Umbilical cord (tissue), 2 donors: Measurements from ENCODE around the gene OR8B4. TPM values are rescaled to one million over a fixed set of nuclear protein-coding genes. Genes with fewer than 3 reads are reported as not detected.
"Not testable (repeated sequence)": the region's sequence is repeated elsewhere in the genome, so short reads cannot be mapped to it uniquely, and the experiment has no call there.

ENCODE experiments used
- DNase-seq: peaks from one replicate; pipeline ENCODE4 v3.0.0-alpha.2; 2015; ENCODE audit warnings: low spot score
- total RNA-seq: library from RNA; depleted of rRNA; stranded (reverse); fragments of >200 nt; gene quantifications from one replicate; pipeline ENCODE4 v1.2.3, GENCODE V29; 2014; ENCODE audit warnings: low replicate concordance; ENCODE audit not compliant: insufficient read depth

OR8B4 gene
- total RNA-seq, 1 donor from 2014 or later, result not detected

DNA sequence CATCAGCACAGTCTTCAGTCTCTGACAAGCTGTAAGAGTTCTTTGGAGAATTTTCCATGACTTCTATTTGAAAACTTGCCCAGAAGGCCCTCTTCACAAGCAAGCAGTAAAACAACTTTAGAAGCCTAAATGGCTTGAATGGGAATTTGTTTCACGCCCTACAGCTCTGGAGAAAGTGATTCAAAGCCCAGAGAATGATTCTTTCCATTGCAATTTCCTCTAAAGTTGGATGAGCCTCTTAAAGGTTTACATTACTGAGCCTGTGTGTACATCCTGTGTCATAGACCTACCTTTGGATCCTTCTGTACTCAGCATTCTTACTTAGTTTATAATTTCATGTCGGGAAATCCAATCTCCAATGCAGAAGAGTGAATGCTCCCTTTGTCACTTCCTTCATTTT, 19.1 kb downstream of the OR8B4 start:
- DNase-seq, result no peak

DNA sequence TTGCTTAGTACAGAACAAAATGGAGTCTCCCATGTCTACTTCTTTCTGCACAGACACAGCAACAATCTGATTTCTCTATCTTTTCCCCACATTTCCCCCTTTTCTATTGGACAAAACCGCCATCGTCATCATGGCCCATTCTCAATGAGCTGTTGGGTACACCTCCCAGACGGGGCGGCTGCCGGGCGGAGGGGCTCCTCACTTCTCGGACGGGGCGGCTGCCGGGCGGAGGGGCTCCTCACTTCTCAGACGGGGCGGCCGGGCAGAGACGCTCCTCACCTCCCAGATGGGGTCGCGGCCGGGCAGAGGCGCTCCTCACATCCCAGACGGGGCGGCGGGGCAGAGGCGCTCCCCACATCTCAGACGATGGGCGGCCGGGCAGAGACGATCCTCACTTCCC, 21.5 kb downstream of the OR8B4 start:
- not testable (repeated sequence) for DNase-seq

DNA sequence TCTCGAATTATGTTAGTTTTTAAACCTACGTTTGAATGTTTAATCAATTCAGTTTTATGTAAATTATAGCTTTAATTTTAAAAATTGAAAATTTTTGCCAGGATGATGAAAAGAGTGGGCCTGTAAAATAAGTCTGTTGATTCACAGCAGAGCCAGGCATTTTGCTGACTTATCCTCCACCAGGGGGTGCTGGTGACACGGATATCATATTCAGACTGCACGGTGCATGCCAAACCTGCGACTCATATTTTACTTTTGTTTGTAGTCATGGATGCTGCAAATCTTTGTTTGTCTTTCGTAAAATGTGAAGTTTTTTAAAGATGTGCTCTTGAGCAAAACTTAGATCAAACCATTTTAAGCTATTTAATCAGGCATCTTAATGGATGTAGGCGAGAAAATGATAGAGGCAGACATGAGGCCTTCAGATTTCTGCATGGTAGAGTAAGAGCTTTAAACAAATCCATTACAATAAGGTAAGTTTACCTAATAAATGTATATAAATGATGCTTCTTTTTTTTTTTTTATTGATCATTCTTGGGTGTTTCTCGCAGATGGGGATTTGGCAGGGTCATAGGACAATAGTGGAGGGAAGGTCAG, 22.2 kb downstream of the OR8B4 start:
- DNase-seq, result peak; percentile 52

DNA sequence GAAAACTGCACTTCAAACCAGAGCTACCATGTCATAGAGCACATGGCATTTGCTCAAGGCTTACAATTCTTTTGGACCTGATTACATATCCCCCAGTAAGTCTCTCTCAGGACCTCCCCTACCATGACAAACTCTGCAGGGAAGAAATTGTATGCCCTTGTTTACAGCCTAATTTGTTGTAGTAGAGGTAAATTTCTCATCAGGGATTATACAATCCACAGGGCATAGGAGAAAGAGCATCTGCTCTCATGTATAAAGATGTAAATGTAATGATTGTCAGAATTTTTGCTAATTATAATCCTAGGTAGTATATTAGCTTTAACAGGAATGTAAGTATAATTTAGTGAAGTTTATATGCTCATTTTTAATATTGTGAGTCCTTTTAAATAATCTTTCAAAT, 25.7 kb downstream of the OR8B4 start, which contains the start of gene OR8B3:
Gene OR8B3, minus strand, starts transcription at position 101 of the 400 bp plus-strand sequence. CDS start 1,673 bp downstream, outside the sequence.
- DNase-seq, result no peak

DNA sequence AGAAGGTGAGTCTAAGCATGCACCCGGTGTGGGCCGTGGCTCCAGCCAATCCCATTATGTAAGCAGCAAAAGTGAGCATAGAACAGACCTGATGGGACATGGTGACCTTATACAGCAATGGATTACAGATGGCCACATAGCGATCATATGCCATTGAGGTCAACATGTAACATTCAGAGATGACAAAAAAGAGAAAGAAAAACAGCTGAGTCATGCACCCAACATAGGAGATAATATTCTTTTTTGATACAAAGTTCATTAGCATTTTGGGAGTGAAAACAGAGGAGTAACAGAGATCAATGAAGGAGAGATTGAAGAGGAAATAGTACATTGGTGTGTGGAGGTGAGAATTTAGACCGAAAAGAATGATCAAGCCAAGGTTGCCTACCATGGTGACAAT, 27.8 kb downstream of the OR8B4 start:
- DNase-seq, result not testable (repeated sequence)

DNA sequence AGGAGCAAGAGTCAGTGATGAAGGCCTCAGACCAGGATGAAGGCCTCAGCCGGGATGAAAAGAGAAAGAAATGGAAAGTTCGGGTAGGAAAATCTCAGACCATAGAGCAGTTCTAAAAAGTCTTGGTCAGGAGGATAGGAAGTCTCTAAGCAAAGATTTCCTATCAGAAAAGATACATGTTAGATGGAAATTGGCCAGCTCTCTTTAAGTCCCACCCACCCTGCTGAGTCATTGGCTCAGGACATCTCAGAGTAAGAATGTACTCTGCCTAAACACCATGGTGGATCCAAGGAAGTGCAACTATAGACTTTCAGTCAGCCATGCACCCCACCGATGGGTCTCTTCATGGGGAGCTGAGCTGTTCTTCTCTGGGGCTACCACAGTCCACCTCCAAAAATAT, 30.3 kb downstream of the OR8B4 start:
- DNase-seq, result no peak

DNA sequence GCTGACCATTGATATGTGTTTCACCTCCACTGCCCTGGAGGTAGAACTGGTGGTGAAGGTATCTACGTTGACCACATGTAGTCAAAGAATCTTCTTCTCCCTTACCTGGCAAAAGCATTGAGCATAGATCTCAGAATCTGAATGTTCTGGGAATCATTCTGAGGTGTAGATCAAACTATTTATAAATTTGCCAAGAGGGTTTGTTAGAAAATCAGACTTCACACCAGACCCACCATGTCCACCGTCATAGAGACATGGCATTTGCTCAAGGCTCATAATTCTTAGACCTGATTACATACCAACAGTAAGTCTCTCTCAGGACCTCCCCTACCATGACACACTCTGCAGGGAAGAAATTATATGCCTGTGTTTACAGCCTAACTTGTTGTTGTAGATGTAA, 40.3 kb downstream of the OR8B4 start, which contains the start of gene OR8B2:
Gene OR8B2, minus strand, starts transcription at position 101 of the 400 bp plus-strand sequence. CDS start 1,156 bp downstream, outside the sequence.
- no peak for DNase-seq

DNA sequence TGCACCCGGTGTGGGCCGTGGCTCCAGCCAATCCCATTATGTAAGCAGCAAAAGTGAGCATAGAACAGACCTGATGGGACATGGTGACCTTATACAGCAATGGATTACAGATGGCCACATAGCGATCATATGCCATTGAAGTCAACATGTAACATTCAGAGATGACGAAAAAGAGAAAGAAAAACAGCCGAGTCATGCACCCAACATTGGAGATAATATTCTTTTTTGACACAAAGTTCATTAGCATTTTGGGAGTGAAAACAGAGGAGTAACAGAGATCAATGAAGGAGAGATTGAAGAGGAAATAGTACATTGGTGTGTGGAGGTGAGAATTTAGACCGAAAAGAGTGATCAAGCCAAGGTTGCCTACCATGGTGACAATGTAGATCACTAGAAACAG, 41.8 kb downstream of the OR8B4 start:
- not testable (repeated sequence) for DNase-seq

DNA sequence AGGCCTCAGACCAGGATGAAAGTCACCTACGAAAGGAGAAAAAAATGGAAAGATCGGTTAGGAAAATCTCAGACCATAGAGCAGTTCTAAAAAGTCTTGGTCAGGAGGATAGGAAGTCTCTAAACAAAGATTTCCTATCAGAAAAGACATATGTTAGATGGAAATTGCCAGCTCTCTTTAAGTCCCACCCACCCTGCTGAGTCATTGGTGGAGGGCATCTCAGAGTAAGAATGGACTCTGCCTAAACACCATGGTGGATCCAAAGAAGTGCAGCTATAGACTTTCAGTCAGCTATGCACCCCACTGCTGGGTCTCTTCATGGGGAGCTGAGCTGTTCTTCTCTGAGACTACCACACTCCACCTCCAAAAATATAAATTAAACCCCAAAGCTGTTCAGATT, 44.1 kb downstream of the OR8B4 start:
- no peak for DNase-seq

DNA sequence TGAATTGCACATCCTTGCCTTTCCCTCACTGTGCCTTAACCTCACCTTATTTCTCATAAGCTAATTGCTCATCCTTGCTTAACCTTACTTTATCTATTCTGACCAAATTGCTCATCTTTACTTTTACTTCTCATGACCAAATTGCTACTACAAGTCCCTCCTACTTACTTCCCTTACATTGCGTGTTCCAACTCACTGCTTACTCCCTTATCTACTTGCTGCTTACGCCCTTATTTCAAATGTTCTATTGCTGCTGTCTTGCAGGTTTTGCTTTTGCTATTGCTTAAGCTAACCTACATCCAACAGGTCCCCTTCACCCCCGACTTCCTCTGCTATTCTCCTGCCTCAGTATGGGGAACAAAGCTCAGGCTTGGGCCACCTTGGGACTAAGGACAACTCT, 48.4 kb downstream of the OR8B4 start:
- DNase-seq, result no peak

Other genes with a start within 250 kb of the OR8B4 start
- gene OR10D3, start 241.5 kb downstream of the OR8B4 start, total RNA-seq, result 0.24 TPM
- 1.9 TPM for gene OR8G1, start 183.8 kb downstream of the OR8B4 start, total RNA-seq
- gene OR8G5, start 168.5 kb downstream of the OR8B4 start, total RNA-seq, result not detected
- gene OR8D1, start 110.9 kb downstream of the OR8B4 start, total RNA-seq, result 7.9 TPM
- 1.4 TPM for gene OR8D2, start 104.7 kb downstream of the OR8B4 start, total RNA-seq
- gene OR8B2, start 40.4 kb downstream of the OR8B4 start, total RNA-seq, result not detected
- gene OR8B3, start 25.8 kb downstream of the OR8B4 start, total RNA-seq, result not detected
- gene OR8B8, start 20.8 kb upstream of the OR8B4 start, total RNA-seq, result 4.6 TPM
- gene OR8B12, start 118.8 kb upstream of the OR8B4 start, total RNA-seq, result not detected
- gene OR8A1, start 145.1 kb upstream of the OR8B4 start, total RNA-seq, result 7.0 TPM
- not detected for gene PANX3, start 186.6 kb upstream of the OR8B4 start, total RNA-seq
- 24.3 TPM for gene TBRG1, start 198.0 kb upstream of the OR8B4 start, total RNA-seq
- 8.4 TPM for gene SIAE, start 248.9 kb upstream of the OR8B4 start, total RNA-seq
- 8.9 TPM for gene SPA17, start 249.0 kb upstream of the OR8B4 start, total RNA-seq